A549 treated with AZD2906 at 1 μM for 4 hours (cell line): ENCODE results near the gene SPINK2. TPM values are rescaled to one million over a fixed set of nuclear protein-coding genes. Genes with fewer than 3 reads are reported as not detected.

Source experiments
- total RNA-seq: library from RNA; stranded (reverse); fragments of 200-300 nt; extraction: Qiagen RNA extraction; gene quantifications from 5 replicates; pipeline ENCODE4 v1.2.3, GENCODE V29; 2022

The SPINK2 gene
- total RNA-seq, result 0.19 to 0.31 TPM in 2 of 5 replicates, not detected in the others

GRCh38 chr4:56821381-56822243, at the start of gene SPINK2:
Gene SPINK2 (minus strand): TSS chr4:56821701. CDS start chr4:56821662, 39 bp downstream.

Other genes starting within 250 kb of the SPINK2 start
- not detected in 5 replicates for gene HOPX, start 140.4 kb downstream of the SPINK2 start, total RNA-seq
- 7.3 to 10.1 TPM (median 8.1 TPM) in 5 replicates for gene REST, start 86.2 kb upstream of the SPINK2 start, total RNA-seq
- 14.9 to 16.0 TPM (median 15.6 TPM) in 5 replicates for gene NOA1, start 155.9 kb upstream of the SPINK2 start, total RNA-seq
- gene POLR2B, start 157.2 kb upstream of the SPINK2 start, total RNA-seq, result 57.7 to 74.5 TPM (median 61.7 TPM) in 5 replicates